ENCODE results near the gene ARHGEF7.

The ARHGEF7 gene

GRCh38 chr13:111232191-111232590, 117.1 kb downstream of the ARHGEF7 start:
- TF ChIP-seq, protein P1, sequence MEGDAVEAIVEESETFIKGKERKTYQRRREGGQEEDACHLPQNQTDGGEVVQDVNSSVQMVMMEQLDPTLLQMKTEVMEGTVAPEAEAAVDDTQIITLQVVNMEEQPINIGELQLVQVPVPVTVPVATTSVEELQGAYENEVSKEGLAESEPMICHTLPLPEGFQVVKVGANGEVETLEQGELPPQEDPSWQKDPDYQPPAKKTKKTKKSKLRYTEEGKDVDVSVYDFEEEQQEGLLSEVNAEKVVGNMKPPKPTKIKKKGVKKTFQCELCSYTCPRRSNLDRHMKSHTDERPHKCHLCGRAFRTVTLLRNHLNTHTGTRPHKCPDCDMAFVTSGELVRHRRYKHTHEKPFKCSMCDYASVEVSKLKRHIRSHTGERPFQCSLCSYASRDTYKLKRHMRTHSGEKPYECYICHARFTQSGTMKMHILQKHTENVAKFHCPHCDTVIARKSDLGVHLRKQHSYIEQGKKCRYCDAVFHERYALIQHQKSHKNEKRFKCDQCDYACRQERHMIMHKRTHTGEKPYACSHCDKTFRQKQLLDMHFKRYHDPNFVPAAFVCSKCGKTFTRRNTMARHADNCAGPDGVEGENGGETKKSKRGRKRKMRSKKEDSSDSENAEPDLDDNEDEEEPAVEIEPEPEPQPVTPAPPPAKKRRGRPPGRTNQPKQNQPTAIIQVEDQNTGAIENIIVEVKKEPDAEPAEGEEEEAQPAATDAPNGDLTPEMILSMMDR (IDR thresholded peaks at IDR 0.05; ENCODE audit: insufficient read depth, low read length, poor library complexity, severe bottlenecking) = no peak
- no peak for TF ChIP-seq EZH2phosphoT487 (conservative IDR thresholded peaks at IDR 0.05; ENCODE audit: low read length)
- H3F3A ChIP-seq (ENCODE audit: insufficient read depth) = no peaks in the 10 kb centered on the region
- H3K27me3 ChIP-seq (ENCODE audit: low read length) = no peaks in the 10 kb centered on the region
- peaks cover 28% of the 10 kb centered on the region for H3K79me2 ChIP-seq (ENCODE audit: insufficient read depth, low read length)
- H3K27ac ChIP-seq (ENCODE audit: low read depth, low read length) = no peak overlapping the region
- H4K20me1 ChIP-seq (ENCODE audit: low read depth, low read length) = no peaks in the 10 kb centered on the region; the same call in 1 of the 2 replicates
- H2AFZ ChIP-seq (ENCODE audit: low read depth, low read length, severe bottlenecking) = no peak overlapping the region
- no peak overlapping the region for H3K4me2 ChIP-seq (ENCODE audit: low read depth, low read length, poor library complexity, severe bottlenecking)
- no peaks in the 10 kb centered on the region for H3K9me3 ChIP-seq (ENCODE audit: insufficient read depth, low read length)
- no peaks in the 10 kb centered on the region for H3K9me2 ChIP-seq (replicated peaks; ENCODE audit: insufficient read depth, low read length)
- peaks cover 11% of the 10 kb centered on the region for H3K36me3 ChIP-seq (ENCODE audit: low read length)
- no peak overlapping the region for H3K4me3 ChIP-seq (ENCODE audit: insufficient read depth, low read length, poor library complexity, severe bottlenecking)
- no peak overlapping the region for H3K9ac ChIP-seq (ENCODE audit: low read length)

- Histone ChIP-seq H3K36me3 (ENCODE audit: low read length) (peaks cover 11% of the 10 kb centered on the region), H3K27me3 (ENCODE audit: low read length) (no peaks in the 10 kb centered on the region), H3K4me2 (ENCODE audit: low read depth, low read length, poor library complexity, severe bottlenecking) (no peak overlapping the region), H3K9ac (ENCODE audit: low read length) (no peak overlapping the region), H3F3A (ENCODE audit: insufficient read depth) (no peaks in the 10 kb centered on the region), H3K4me3 (ENCODE audit: insufficient read depth, low read length, poor library complexity, severe bottlenecking) (no peak overlapping the region), H4K20me1 (ENCODE audit: low read depth, low read length) (no peaks in the 10 kb centered on the region; the same call in 1 of the 2 replicates), H2AFZ (ENCODE audit: low read depth, low read length, severe bottlenecking) (no peak overlapping the region), H3K9me3 (ENCODE audit: insufficient read depth, low read length) (no peaks in the 10 kb centered on the region), H3K27ac (ENCODE audit: low read depth, low read length) (no peak overlapping the region), H3K79me2 (ENCODE audit: insufficient read depth, low read length) (peaks cover 28% of the 10 kb centered on the region), H3K9me2 (replicated peaks; ENCODE audit: insufficient read depth, low read length) (no peaks in the 10 kb centered on the region)
- TF ChIP-seq, protein P1 (IDR thresholded peaks at IDR 0.05; ENCODE audit: insufficient read depth, low read length, poor library complexity, severe bottlenecking) = no peak
- TF ChIP-seq EZH2phosphoT487 (conservative IDR thresholded peaks at IDR 0.05; ENCODE audit: low read length) = no peak
Observed at GRCh38 chr13:111233080-111233479, 118.0 kb downstream of the ARHGEF7 start.

DNA sequence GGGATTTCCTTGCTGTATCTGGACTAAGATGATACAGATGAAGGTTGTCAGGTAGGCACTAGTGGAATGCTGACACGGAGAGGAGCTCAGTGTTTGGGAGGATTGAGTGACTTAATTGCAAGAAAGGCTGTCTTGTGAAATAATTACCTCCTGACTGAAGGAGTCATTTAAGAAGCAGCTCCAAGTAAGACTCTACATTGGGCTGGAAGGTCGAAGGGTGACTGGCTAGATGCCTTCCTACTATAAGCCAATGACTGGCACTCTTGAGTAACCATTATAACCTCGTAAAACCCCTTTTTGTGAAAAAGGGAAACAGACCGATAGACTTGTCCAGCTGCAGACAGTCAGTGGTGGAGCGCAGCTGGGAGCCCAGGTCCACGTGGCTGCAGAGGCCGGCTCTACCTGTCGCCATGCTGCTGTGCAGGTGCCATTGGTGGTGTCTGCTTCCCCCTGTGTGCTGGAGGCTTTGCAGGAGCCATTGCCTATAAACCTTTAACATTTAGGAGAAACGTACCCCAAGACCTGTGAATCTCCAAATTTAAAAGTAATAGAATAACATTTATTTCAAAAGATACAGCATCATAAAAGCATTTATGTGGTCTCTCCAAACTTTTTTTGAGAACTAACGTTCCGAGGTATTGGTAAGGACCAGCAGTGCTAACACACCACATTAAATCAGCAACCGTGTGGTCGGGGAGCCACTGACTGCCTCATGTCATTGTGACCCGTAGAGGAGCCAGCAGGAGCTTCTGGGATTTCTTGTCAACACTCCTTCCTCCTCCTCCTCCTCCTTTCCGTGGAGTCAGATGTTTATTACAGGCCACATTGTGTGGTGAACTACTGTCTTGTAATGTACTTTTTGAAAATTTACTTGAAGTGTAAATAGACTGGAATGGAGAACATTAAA, 124.9 kb downstream of the ARHGEF7 start:
- no peaks in the 10 kb centered on the region for H3K79me2 ChIP-seq (ENCODE audit: insufficient read depth, low read length)
- no peak overlapping the region for H3K27ac ChIP-seq (ENCODE audit: low read depth, low read length)
- H3K9me2 ChIP-seq (replicated peaks; ENCODE audit: insufficient read depth, low read length) = no peaks in the 10 kb centered on the region

More for the DNA sequence above, 124.9 kb downstream of the ARHGEF7 start:
- peaks cover 13% of the 10 kb centered on the region; the same call in 1 of the 2 replicates for H3K36me3 ChIP-seq (ENCODE audit: low read length)
- H4K20me1 ChIP-seq (ENCODE audit: low read depth, low read length) = no peaks in the 10 kb centered on the region
- H3F3A ChIP-seq (ENCODE audit: insufficient read depth) = no peaks in the 10 kb centered on the region
- TF ChIP-seq EZH2phosphoT487 (conservative IDR thresholded peaks at IDR 0.05; ENCODE audit: low read length) = no peak
- TF ChIP-seq, protein P1 (IDR thresholded peaks at IDR 0.05; ENCODE audit: insufficient read depth, low read length, poor library complexity, severe bottlenecking) = no peak
- no peak overlapping the region for H3K9ac ChIP-seq (ENCODE audit: low read length)
- no peak overlapping the region for H2AFZ ChIP-seq (ENCODE audit: low read depth, low read length, severe bottlenecking)
- H3K9me3 ChIP-seq (ENCODE audit: insufficient read depth, low read length) = no peaks in the 10 kb centered on the region
- no peaks in the 10 kb centered on the region for H3K27me3 ChIP-seq (ENCODE audit: low read length)
- H3K4me2 ChIP-seq (ENCODE audit: low read depth, low read length, poor library complexity, severe bottlenecking) = no peak overlapping the region
- no peak overlapping the region for H3K4me3 ChIP-seq (ENCODE audit: insufficient read depth, low read length, poor library complexity, severe bottlenecking)

Measured in SU-DHL-6 (cell line).